Measurements from ENCODE around the gene GIT2. TPM values are rescaled to one million over a fixed set of nuclear protein-coding genes. Genes with fewer than 3 reads are reported as not detected.
A peak's percentile ranks its signal among the peaks of the same experiment; 100 is the strongest.

The GIT2 gene
- total and polyA plus RNA-seq, 2 donors (not counting 1 experiment from before 2014, with no cell fraction given): 75.2 to 163 TPM

GRCh38 chr12:110007881-110008280, 11.7 kb upstream of the GIT2 start:
- Histone ChIP-seq H3K27ac (ENCODE audit: low read length in 2 of 2) (peak overlapping the region; percentile 25 to 81), H3K4me2 (replicated peaks; ENCODE audit: low read depth, low read length, poor library complexity, severe bottlenecking) (no peak overlapping the region), H3K4me3 (ENCODE audit: control extremely low read depth in 1 of 5, extremely low read depth in 1 of 5, insufficient read depth in 1 of 5, low read depth in 2 of 5, low read length in 4 of 5) (no peak overlapping the region), H3K36me3 (replicated peaks in 1 of 2; ENCODE audit: control extremely low read depth in 1 of 2, control insufficient read depth in 1 of 2, extremely low read depth in 1 of 2, insufficient read depth in 2 of 2, low read length in 1 of 2) (peaks cover 6 to 14% of the 10 kb centered on the region in 2 experiments), H3K27me3 (replicated peaks in 1 of 4; ENCODE audit: control extremely low read depth in 1 of 4, control insufficient read depth in 3 of 4, insufficient read depth in 4 of 4, low read length in 3 of 4) (no peaks in the 10 kb centered on the region), H3K79me2 (ENCODE audit: control insufficient read depth, insufficient read depth, low read length) (peaks cover 91% of the 10 kb centered on the region), H4K20me1 (ENCODE audit: control insufficient read depth, insufficient read depth, low read length, poor library complexity, severe bottlenecking) (peaks cover 11% of the 10 kb centered on the region), H3K4me1 (ENCODE audit: control insufficient read depth in 2 of 2, insufficient read depth in 2 of 2, low read length in 2 of 2) (peaks cover 69 to 86% of the 10 kb centered on the region in 2 donors), H3K9me3 (ENCODE audit: control extremely low read depth in 1 of 3, control insufficient read depth in 2 of 3, insufficient read depth in 1 of 3, low read length in 2 of 3) (peaks cover 0 to 1% (median 0%) of the 10 kb centered on the region in 3 donors), H2AFZ (ENCODE audit: insufficient read depth, low read depth, low read length, poor library complexity, severe bottlenecking) (no peak overlapping the region), H3K9ac (ENCODE audit: low read length) (no peak overlapping the region)
- peak overlapping the region; percentile 30 for H3K4me3 Mint-ChIP-seq
- CTCF ChIA-PET: no interaction called here
- intact Hi-C loops (cut with micrococcal nuclease): no loop called here
- no peaks in the 10 kb centered on the region for H3K9me3 Mint-ChIP-seq (ENCODE audit: insufficient read depth)
- peaks cover 83% of the 10 kb centered on the region for H3K4me1 Mint-ChIP-seq
- ATAC-seq (ENCODE audit: low read depth) (no peak), DNase-seq (peak; percentile 40)
- no peak for TF ChIP-seq CTCF (IDR thresholded peaks at IDR 0.05)
- TF ChIP-seq EZH2 (IDR thresholded peaks at IDR 0.05; ENCODE audit: borderline replicate concordance, insufficient read depth, low read depth, low read length, poor library complexity, severe bottlenecking): no peak
- H3K27me3 Mint-ChIP-seq: no peaks in the 10 kb centered on the region
- peak overlapping the region; percentile 54 for H3K27ac Mint-ChIP-seq
- POLR2A ChIA-PET: no interaction called here

- WGBS (ENCODE audit: insufficient coverage): no CpG with 5 or more reads among the region's 4 CpGs
- Histone ChIP-seq H4K20me1 (ENCODE audit: control insufficient read depth, insufficient read depth, low read length, poor library complexity, severe bottlenecking) (peaks cover 16% of the 10 kb centered on the region), H3K4me1 (ENCODE audit: control insufficient read depth in 2 of 2, insufficient read depth in 2 of 2, low read length in 2 of 2) (peaks cover 60 to 83% of the 10 kb centered on the region in 2 donors), H3K79me2 (ENCODE audit: control insufficient read depth, insufficient read depth, low read length) (peaks cover 97% of the 10 kb centered on the region), H3K4me2 (replicated peaks; ENCODE audit: low read depth, low read length, poor library complexity, severe bottlenecking) (no peak overlapping the region), H3K36me3 (replicated peaks in 1 of 2; ENCODE audit: control extremely low read depth in 1 of 2, control insufficient read depth in 1 of 2, extremely low read depth in 1 of 2, insufficient read depth in 2 of 2, low read length in 1 of 2) (peaks cover 6 to 13% of the 10 kb centered on the region in 2 experiments), H2AFZ (ENCODE audit: insufficient read depth, low read depth, low read length, poor library complexity, severe bottlenecking) (no peak overlapping the region), H3K9me3 (ENCODE audit: control extremely low read depth in 1 of 3, control insufficient read depth in 2 of 3, insufficient read depth in 1 of 3, low read length in 2 of 3) (peaks cover 0 to 1% (median 0%) of the 10 kb centered on the region in 3 donors), H3K9ac (ENCODE audit: low read length) (no peak overlapping the region), H3K27ac (ENCODE audit: low read length in 2 of 2) (peak overlapping the region; percentile 73 to 81), H3K27me3 (replicated peaks in 1 of 4; ENCODE audit: control extremely low read depth in 1 of 4, control insufficient read depth in 3 of 4, insufficient read depth in 4 of 4, low read length in 3 of 4) (no peaks in the 10 kb centered on the region), H3K4me3 (ENCODE audit: control extremely low read depth in 1 of 5, extremely low read depth in 1 of 5, insufficient read depth in 1 of 5, low read depth in 2 of 5, low read length in 4 of 5) (no peak overlapping the region)
- Mint-ChIP-seq H3K9me3 (ENCODE audit: insufficient read depth) (no peaks in the 10 kb centered on the region), H3K27ac (peak overlapping the region; percentile 83), H3K4me3 (peak overlapping the region; percentile 47), H3K4me1 (peaks cover 77% of the 10 kb centered on the region), H3K27me3 (no peaks in the 10 kb centered on the region)
- ChIA-PET POLR2A (no interaction called here), CTCF (no interaction called here)
- no peak for DNase-seq
- intact Hi-C loops (cut with micrococcal nuclease): no loop called here
- no peak for ATAC-seq (ENCODE audit: low read depth)
- no peak for TF ChIP-seq EZH2 (IDR thresholded peaks at IDR 0.05; ENCODE audit: borderline replicate concordance, insufficient read depth, low read depth, low read length, poor library complexity, severe bottlenecking)
- no peak for TF ChIP-seq CTCF (IDR thresholded peaks at IDR 0.05)
Measured at GRCh38 chr12:110006115-110006514, 9.9 kb upstream of the GIT2 start.

Measured in B cell (primary cell).